Activated T-cell treated with anti-CD3 and anti-CD28 coated beads, Interleukin-2, amount 50 U/mL, for 72 hours (primary cell): ENCODE measurements around the gene CNPPD1. TPM values are rescaled to one million over a fixed set of nuclear protein-coding genes. Genes with fewer than 3 reads are reported as not detected.
A peak's percentile ranks its signal among the peaks of the same experiment; 100 is the strongest.

ENCODE experiments used
- ATAC-seq, 2 donors: fragments of 150-1000 bp; cut with Tn5 transposase; replicated peaks in 1 of 2; 2 replicates each; pipeline ENCODE4 v1.10.0; 2021; ENCODE audit warnings: moderate library complexity in 2 of 2, mild to moderate bottlenecking in 1 of 2
- DNase-seq, 2 donors: peaks; one replicate each; pipeline ENCODE4 v3.0.0; 2021 to 2022; ENCODE audit warnings: mixed read lengths in 1 of 2
- H3K27ac Mint-ChIP-seq: one replicate; pipeline ENCODE4 v1.8.0; 2022; ENCODE audit warnings: mild to moderate bottlenecking, moderate library complexity, mixed read lengths
- H3K27me3 Mint-ChIP-seq: one replicate; pipeline ENCODE4 v1.8.0; 2022; ENCODE audit warnings: low read depth, mixed read lengths
- H3K36me3 Mint-ChIP-seq, 2 donors: one replicate each; pipeline ENCODE4 v1.8.0; 2022; ENCODE audit warnings: mixed read lengths in 2 of 2, mild to moderate bottlenecking in 1 of 2; ENCODE audit not compliant: insufficient read depth in 2 of 2
- H3K4me1 Mint-ChIP-seq: one replicate; pipeline ENCODE4 v1.8.0; 2022; ENCODE audit warnings: low read depth, mixed read lengths
- H3K4me3 Mint-ChIP-seq, 2 donors: one replicate each; pipeline ENCODE4 v1.8.0; 2022; ENCODE audit warnings: mild to moderate bottlenecking in 2 of 2, mixed read lengths in 2 of 2, moderate library complexity in 2 of 2
- H3K9me3 Mint-ChIP-seq, 2 donors: one replicate each; pipeline ENCODE4 v1.8.0; 2022; ENCODE audit warnings: mixed read lengths in 2 of 2
- total RNA-seq, 2 donors: library from RNA; stranded (reverse); gene quantifications; one replicate each; pipeline ENCODE4 v1.2.3, GENCODE V29; 2022

CNPPD1 gene
- total RNA-seq, 2 donors from 2014 or later = 53.5 to 54.5 TPM

- H3K4me1 Mint-ChIP-seq = peaks cover 16% of the 10 kb centered on the region
Observed at GRCh38 chr2:219125225-219125885, 51.4 kb downstream of the CNPPD1 start.

GRCh38 chr2:219124381-219125110 lies 52.2 kb downstream of the CNPPD1 start:
- ATAC-seq (peak; percentile 49 to 50), DNase-seq (peak in 1 of 2 donors; percentile 1)
- no peaks in the 10 kb centered on the region for H3K27me3 Mint-ChIP-seq
- peaks cover 16% of the 10 kb centered on the region for H3K4me1 Mint-ChIP-seq
- no peak overlapping the region for H3K27ac Mint-ChIP-seq
- no peak overlapping the region for H3K4me3 Mint-ChIP-seq
- no peaks in the 10 kb centered on the region for H3K9me3 Mint-ChIP-seq
- no peaks in the 10 kb centered on the region for H3K36me3 Mint-ChIP-seq

More at GRCh38 chr2:219125225-219125885, 51.4 kb downstream of the CNPPD1 start:
- ATAC-seq = peak; percentile 45 to 72
- Mint-ChIP-seq H3K4me3 (no peak overlapping the region), H3K27ac (no peak overlapping the region), H3K36me3 (no peaks in the 10 kb centered on the region), H3K27me3 (no peaks in the 10 kb centered on the region), H3K9me3 (no peaks in the 10 kb centered on the region)
- DNase-seq = peak in 1 of 2 donors; percentile 11

GRCh38 chr2:219123356-219124135 lies 53.2 kb downstream of the CNPPD1 start:
- Mint-ChIP-seq H3K4me3 (no peak overlapping the region), H3K27me3 (no peaks in the 10 kb centered on the region), H3K36me3 (no peaks in the 10 kb centered on the region), H3K27ac (no peak overlapping the region), H3K4me1 (peaks cover 16% of the 10 kb centered on the region), H3K9me3 (no peaks in the 10 kb centered on the region)
- DNase-seq (no peak), ATAC-seq (no peak)

- DNase-seq (no peak), ATAC-seq (no peak)
- Mint-ChIP-seq H3K36me3 (no peaks in the 10 kb centered on the region), H3K27ac (no peak overlapping the region), H3K27me3 (no peaks in the 10 kb centered on the region), H3K9me3 (no peaks in the 10 kb centered on the region), H3K4me1 (peaks cover 16% of the 10 kb centered on the region), H3K4me3 (no peak overlapping the region)
Observed at GRCh38 chr2:219122202-219122980, 54.3 kb downstream of the CNPPD1 start.

Other genes with a start within 250 kb of the CNPPD1 start
- not detected for gene CDK5R2, start 217.3 kb downstream of the CNPPD1 start, total RNA-seq
- gene FEV, start 191.7 kb downstream of the CNPPD1 start, total RNA-seq = not detected
- not detected for gene CRYBA2, start 183.5 kb downstream of the CNPPD1 start, total RNA-seq
- gene CFAP65, start 135.4 kb downstream of the CNPPD1 start, total RNA-seq = not detected
- gene IHH, start 116.0 kb downstream of the CNPPD1 start, total RNA-seq = under 1 TPM; 0.12 to 0.14 TPM
- gene NHEJ1, start 16.1 kb downstream of the CNPPD1 start, total RNA-seq = 10 to 100 TPM; 19.8 to 21.1 TPM
- 1 to 10 TPM; 3.1 to 4.0 TPM for gene SLC23A3, start 6.9 kb downstream of the CNPPD1 start, total RNA-seq
- 10 to 100 TPM; 53.7 to 66.8 TPM for gene RETREG2, start 1.4 kb upstream of the CNPPD1 start, total RNA-seq
- 10 to 100 TPM; 45.5 to 47.7 TPM for gene ZFAND2B, start 29.9 kb upstream of the CNPPD1 start, total RNA-seq
- 1 to 10 TPM; 8.5 to 8.8 TPM for gene ABCB6, start 42.0 kb upstream of the CNPPD1 start, total RNA-seq
- 10 to 100 TPM; 48.5 to 51.4 TPM for gene ATG9A, start 52.7 kb upstream of the CNPPD1 start, total RNA-seq
- 100 to 1,000 TPM; 101 to 117 TPM for gene ANKZF1, start 52.9 kb upstream of the CNPPD1 start, total RNA-seq
- 1 to 10 TPM; 2.3 to 3.4 TPM for gene GLB1L, start 68.5 kb upstream of the CNPPD1 start, total RNA-seq
- 10 to 100 TPM; 36.8 to 46.0 TPM for gene STK16, start 68.6 kb upstream of the CNPPD1 start, total RNA-seq
- gene TUBA4B, start 76.3 kb upstream of the CNPPD1 start, total RNA-seq = not detected
- 10 to 100 TPM; 82.0 to 99.8 TPM for gene TUBA4A, start 77.0 kb upstream of the CNPPD1 start, total RNA-seq
- gene DNAJB2, start 102.4 kb upstream of the CNPPD1 start, total RNA-seq = 10 to 100 TPM; 71.1 to 88.1 TPM
- 1 to 10 TPM; 1.7 to 2.5 TPM for gene PTPRN, start 132.5 kb upstream of the CNPPD1 start, total RNA-seq
- gene RESP18, start 155.8 kb upstream of the CNPPD1 start, total RNA-seq = not detected
- 10 to 100 TPM; 61.5 to 71.0 TPM for gene DNPEP, start 211.0 kb upstream of the CNPPD1 start, total RNA-seq
- gene DES, start 241.5 kb upstream of the CNPPD1 start, total RNA-seq = under 1 TPM in 1 of 2 donors, not detected in 1; 0.10 TPM